Kidney capillary endothelial cell (primary cell): ENCODE data around the gene ZDHHC6.
"Not testable (repeated sequence)": the region's sequence is repeated elsewhere in the genome, so short reads cannot be mapped to it uniquely, and the experiment has no call there.

Experiments
- DNase-seq: peaks from one replicate; pipeline ENCODE4 v3.0.0-alpha.2; 2018; ENCODE audit warnings: low spot score

The ZDHHC6 gene

DNA sequence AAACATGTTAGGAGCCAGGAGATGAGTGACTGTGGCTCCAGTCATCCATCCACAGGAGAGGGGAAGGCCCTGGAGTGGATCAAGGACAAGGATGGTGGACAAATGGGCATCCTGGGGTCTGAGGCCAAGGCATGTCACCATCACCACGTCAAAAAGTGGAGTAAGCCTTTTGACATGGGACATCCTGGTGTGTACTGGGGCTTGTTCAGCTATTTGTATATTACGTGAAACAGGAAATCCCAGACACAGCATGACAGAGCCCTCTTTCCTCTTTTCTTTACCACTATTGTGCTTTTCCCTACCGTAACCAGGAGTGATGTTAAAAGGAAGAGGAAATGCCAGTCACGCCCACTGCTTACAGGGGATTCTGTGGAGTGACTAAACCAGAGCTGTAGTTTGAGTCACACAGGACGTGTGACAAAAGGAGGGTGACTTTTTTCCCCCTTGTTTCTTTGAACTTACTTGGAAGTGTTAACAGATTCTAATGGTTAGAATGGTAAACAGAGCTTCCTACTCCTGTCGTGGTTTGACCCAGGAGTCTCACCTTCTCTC, 57.4 kb downstream of the ZDHHC6 start:
- DNase-seq = peak; percentile 99

DNA sequence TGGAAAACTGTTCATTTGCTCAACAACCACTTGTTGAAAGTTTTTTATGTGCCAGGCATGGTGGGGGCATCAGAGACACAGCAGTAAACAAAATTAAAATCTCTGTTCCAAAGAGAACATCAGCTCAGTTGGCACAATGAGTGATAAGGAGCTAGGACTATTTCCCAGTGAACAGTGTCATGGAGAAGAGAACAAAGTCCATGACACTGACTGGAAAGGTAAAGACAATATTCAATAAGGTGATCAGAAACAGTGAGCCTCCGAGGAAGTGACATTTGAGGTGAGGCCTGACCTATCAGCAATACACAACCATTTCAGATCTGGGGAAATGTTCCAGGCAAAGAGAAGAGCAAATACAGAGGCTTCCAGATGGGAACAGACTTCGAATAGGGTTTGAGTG, 58.2 kb downstream of the ZDHHC6 start:
- no peak for DNase-seq

DNA sequence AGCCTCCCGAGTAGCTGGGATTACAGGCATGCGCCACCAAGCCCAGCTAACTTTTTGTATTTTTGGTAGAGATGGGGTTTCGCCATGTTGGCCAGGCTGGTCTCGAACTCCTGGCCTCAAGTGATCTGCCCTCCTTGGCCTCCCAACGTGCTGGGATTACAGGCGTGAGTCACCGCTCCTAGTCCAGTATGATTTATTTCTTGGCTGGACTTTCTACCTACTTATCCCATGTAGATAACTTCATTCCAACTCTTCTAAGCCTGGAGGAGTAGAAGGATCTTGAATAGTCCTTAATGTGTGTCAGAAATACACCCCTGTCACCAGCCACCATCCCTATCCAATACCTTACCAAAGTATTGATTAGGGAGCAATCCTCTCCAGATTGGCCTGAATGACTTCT, 58.7 kb downstream of the ZDHHC6 start:
- not testable (repeated sequence) for DNase-seq

DNA sequence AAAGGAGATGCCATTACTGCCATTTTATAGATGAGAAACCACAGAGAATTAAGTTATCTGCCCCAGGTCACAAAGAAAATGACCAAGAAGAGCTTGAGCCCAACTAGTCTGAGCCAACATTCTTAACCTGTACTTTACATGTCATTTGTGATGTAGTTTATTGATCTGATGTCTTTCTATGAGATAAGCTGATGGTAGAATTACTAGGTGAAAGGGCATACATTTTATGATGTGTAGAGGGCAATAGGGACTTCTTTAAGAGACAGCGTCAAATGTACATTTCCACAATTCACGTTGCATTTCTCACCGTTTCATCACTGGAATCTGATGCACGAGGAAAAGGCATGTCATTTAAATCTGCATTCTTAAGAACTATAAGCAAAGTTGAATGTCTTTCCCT, 61.5 kb downstream of the ZDHHC6 start:
- no peak for DNase-seq

DNA sequence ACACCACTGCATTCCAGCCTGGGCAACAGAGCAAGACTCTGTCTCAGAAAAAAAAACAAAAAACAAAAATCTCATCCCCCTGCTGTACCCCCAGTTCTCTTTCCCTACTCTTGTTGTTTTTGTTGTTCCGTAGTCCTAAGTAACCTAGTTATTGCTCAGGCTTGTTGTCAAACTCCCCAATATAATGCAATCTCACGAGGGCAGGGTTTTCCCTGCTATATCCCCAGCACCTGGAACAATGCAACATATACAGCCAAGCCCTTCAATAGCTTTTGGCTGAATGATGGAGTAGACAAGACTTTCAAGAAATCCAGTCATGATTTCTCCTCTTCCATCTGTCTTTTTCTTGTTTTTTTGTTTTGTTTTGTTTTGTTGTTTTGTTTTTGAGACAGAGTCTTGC, 62.6 kb downstream of the ZDHHC6 start:
- DNase-seq = no peak

DNA sequence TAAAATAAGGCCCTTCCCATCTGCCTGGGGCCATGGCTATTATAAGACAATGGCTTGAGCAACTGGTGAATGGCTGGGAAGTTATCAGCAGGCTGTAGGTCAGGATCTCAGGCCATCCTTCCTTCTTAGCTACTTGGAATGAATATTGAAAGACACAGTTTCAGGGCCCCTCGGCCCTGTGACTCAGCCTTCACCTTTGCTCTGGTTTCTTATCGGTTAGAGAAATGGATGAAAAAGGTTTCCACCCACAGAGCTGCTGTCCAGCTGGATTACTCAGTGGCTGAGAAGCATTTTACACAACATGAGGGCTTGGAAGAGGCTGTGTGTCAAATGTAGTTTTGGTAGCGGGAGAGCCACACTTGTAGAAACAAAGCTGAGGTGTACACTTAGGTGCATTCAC, 63.4 kb downstream of the ZDHHC6 start:
- no peak for DNase-seq

- no peak for DNase-seq
Measured at GRCh38 chr10:112382515-112383235, 64.0 kb downstream of the ZDHHC6 start.
